ENCODE data around the gene PRDM16. TPM values are rescaled to one million over a fixed set of nuclear protein-coding genes. Genes with fewer than 3 reads are reported as not detected.

PRDM16 gene
- total RNA-seq, 1 donor from 2014 or later = 0.43 TPM

- peaks cover 2% of the 10 kb centered on the region for H3K9me3 Mint-ChIP-seq (ENCODE audit: unreplicated experiment)
- H3K27me3 Mint-ChIP-seq (ENCODE audit: low read depth, unreplicated experiment) = peaks cover 32% of the 10 kb centered on the region
- H3K9me3 ChIP-seq (ENCODE audit: insufficient read depth, low read depth, low read length) = no peaks in the 10 kb centered on the region
- H3K27ac Mint-ChIP-seq (ENCODE audit: unreplicated experiment) = no peak overlapping the region
- H3K27ac ChIP-seq (ENCODE audit: low read depth, low read length) = no peak overlapping the region
- no peaks in the 10 kb centered on the region for H3K4me1 Mint-ChIP-seq (ENCODE audit: low read depth, unreplicated experiment)
- peaks cover 9% of the 10 kb centered on the region for H3K4me1 ChIP-seq (ENCODE audit: insufficient read depth, low read length)
- no peak for DNase-seq (ENCODE audit: low read depth)
- no peaks in the 10 kb centered on the region for H3K27me3 ChIP-seq (ENCODE audit: insufficient read depth, low read length)
- TF ChIP-seq EZH2 (IDR thresholded peaks at IDR 0.05; ENCODE audit: insufficient read depth, low read length) = no peak
- TF ChIP-seq CTCF (IDR thresholded peaks at IDR 0.05; ENCODE audit: insufficient read depth, low read depth, low read length) = no peak
- no peak overlapping the region for H3K9ac ChIP-seq (ENCODE audit: low read length)
- H3K4me3 ChIP-seq (ENCODE audit: insufficient read depth, low read depth, low read length) = no peak overlapping the region
- H3K4me2 ChIP-seq (ENCODE audit: low read length) = no peak overlapping the region
- no peak for FAIRE-seq
- no peaks in the 10 kb centered on the region for H3K79me2 ChIP-seq (ENCODE audit: insufficient read depth, low read length)
- no peak overlapping the region for H2AFZ ChIP-seq (ENCODE audit: low read depth, low read length)
- H3K36me3 ChIP-seq (ENCODE audit: insufficient read depth, low read length) = no peaks in the 10 kb centered on the region
- no peaks in the 10 kb centered on the region for H3K36me3 Mint-ChIP-seq (ENCODE audit: low read depth, unreplicated experiment)
- no peak overlapping the region for H3K4me3 Mint-ChIP-seq (ENCODE audit: unreplicated experiment)
- no peaks in the 10 kb centered on the region for H4K20me1 ChIP-seq (ENCODE audit: insufficient read depth, low read length)
Observed at GRCh38 chr1:3377604-3378279, 308.7 kb downstream of the PRDM16 start.

GRCh38 chr1:3378411-3379208 is 309.6 kb downstream of the PRDM16 start:
- no peaks in the 10 kb centered on the region for H4K20me1 ChIP-seq (ENCODE audit: insufficient read depth, low read length)
- Mint-ChIP-seq H3K4me3 (ENCODE audit: unreplicated experiment) (no peak overlapping the region), H3K4me1 (ENCODE audit: low read depth, unreplicated experiment) (no peaks in the 10 kb centered on the region), H3K27ac (ENCODE audit: unreplicated experiment) (no peak overlapping the region), H3K36me3 (ENCODE audit: low read depth, unreplicated experiment) (no peaks in the 10 kb centered on the region), H3K9me3 (ENCODE audit: unreplicated experiment) (peaks cover 2% of the 10 kb centered on the region), H3K27me3 (ENCODE audit: low read depth, unreplicated experiment) (peaks cover 34% of the 10 kb centered on the region)
- no peak overlapping the region for H3K27ac ChIP-seq (ENCODE audit: low read depth, low read length)
- no peaks in the 10 kb centered on the region for H3K79me2 ChIP-seq (ENCODE audit: insufficient read depth, low read length)
- no peak overlapping the region for H3K9ac ChIP-seq (ENCODE audit: low read length)
- H3K36me3 ChIP-seq (ENCODE audit: insufficient read depth, low read length) = no peaks in the 10 kb centered on the region
- no peak overlapping the region for H3K4me2 ChIP-seq (ENCODE audit: low read length)
- DNase-seq (ENCODE audit: low read depth) = no peak
- H3K4me3 ChIP-seq (ENCODE audit: insufficient read depth, low read depth, low read length) = no peak overlapping the region
- FAIRE-seq = no peak
- H3K4me1 ChIP-seq (ENCODE audit: insufficient read depth, low read length) = peaks cover 9% of the 10 kb centered on the region
- no peaks in the 10 kb centered on the region for H3K27me3 ChIP-seq (ENCODE audit: insufficient read depth, low read length)
- TF ChIP-seq CTCF (IDR thresholded peaks at IDR 0.05; ENCODE audit: insufficient read depth, low read depth, low read length) = no peak
- TF ChIP-seq EZH2 (IDR thresholded peaks at IDR 0.05; ENCODE audit: insufficient read depth, low read length) = no peak
- H3K9me3 ChIP-seq (ENCODE audit: insufficient read depth, low read depth, low read length) = no peaks in the 10 kb centered on the region
- H2AFZ ChIP-seq (ENCODE audit: low read depth, low read length) = no peak overlapping the region

- no peak overlapping the region for H3K4me3 Mint-ChIP-seq (ENCODE audit: unreplicated experiment)
- no peaks in the 10 kb centered on the region for H3K27me3 ChIP-seq (ENCODE audit: insufficient read depth, low read length)
- H3K9me3 ChIP-seq (ENCODE audit: insufficient read depth, low read depth, low read length) = no peaks in the 10 kb centered on the region
- no peak overlapping the region for H3K27ac ChIP-seq (ENCODE audit: low read depth, low read length)
- no peaks in the 10 kb centered on the region for H3K79me2 ChIP-seq (ENCODE audit: insufficient read depth, low read length)
- H3K4me1 ChIP-seq (ENCODE audit: insufficient read depth, low read length) = peaks cover 7% of the 10 kb centered on the region
- no peaks in the 10 kb centered on the region for H3K36me3 ChIP-seq (ENCODE audit: insufficient read depth, low read length)
- no peak for DNase-seq (ENCODE audit: low read depth)
- no peak overlapping the region for H3K27ac Mint-ChIP-seq (ENCODE audit: unreplicated experiment)
- H2AFZ ChIP-seq (ENCODE audit: low read depth, low read length) = no peak overlapping the region
- no peak for FAIRE-seq
- peaks cover 2% of the 10 kb centered on the region for H3K9me3 Mint-ChIP-seq (ENCODE audit: unreplicated experiment)
- peaks cover 43% of the 10 kb centered on the region for H3K27me3 Mint-ChIP-seq (ENCODE audit: low read depth, unreplicated experiment)
- no peaks in the 10 kb centered on the region for H4K20me1 ChIP-seq (ENCODE audit: insufficient read depth, low read length)
- H3K9ac ChIP-seq (ENCODE audit: low read length) = no peak overlapping the region
- no peak for TF ChIP-seq EZH2 (IDR thresholded peaks at IDR 0.05; ENCODE audit: insufficient read depth, low read length)
- no peak for TF ChIP-seq CTCF (IDR thresholded peaks at IDR 0.05; ENCODE audit: insufficient read depth, low read depth, low read length)
- no peak overlapping the region for H3K4me3 ChIP-seq (ENCODE audit: insufficient read depth, low read depth, low read length)
- H3K4me2 ChIP-seq (ENCODE audit: low read length) = no peak overlapping the region
- no peaks in the 10 kb centered on the region for H3K4me1 Mint-ChIP-seq (ENCODE audit: low read depth, unreplicated experiment)
- no peaks in the 10 kb centered on the region for H3K36me3 Mint-ChIP-seq (ENCODE audit: low read depth, unreplicated experiment)
Observed at GRCh38 chr1:3379934-3380333, 310.9 kb downstream of the PRDM16 start.

Data from astrocyte (in vitro differentiated cells and primary cell).